Bronchial epithelial cell (primary cell): Measurements from ENCODE around the gene TMEM107. TPM values are rescaled to one million over a fixed set of nuclear protein-coding genes. Genes with fewer than 3 reads are reported as not detected.

Experiments
- DNase-seq: peaks from one replicate; pipeline ENCODE4 v3.0.0-alpha.2; 2010; ENCODE audit warnings: low read depth
- FAIRE-seq: peaks from 2 replicates; lab custom pipeline; 2011; peaks lifted over from hg19 to GRCh38; lab: Jason Lieb, UNC
- H3K27me3 ChIP-seq: 2 replicates; pipeline ENCODE4 v1.5.1; 2011; ENCODE audit warnings: low read length; ENCODE audit not compliant: control insufficient read depth, insufficient read depth
- H3K36me3 ChIP-seq: 2 replicates; pipeline ENCODE4 v1.5.1; 2011; ENCODE audit warnings: low read length; ENCODE audit not compliant: control insufficient read depth, insufficient read depth
- H3K4me3 ChIP-seq: 2 replicates; pipeline ENCODE4 v1.5.1; 2011; ENCODE audit warnings: mild to moderate bottlenecking, low read depth, low read length, control low read depth
- total RNA-seq: library from RNA; depleted of rRNA; stranded (reverse); fragments of >200 nt; gene quantifications from 2 replicates; pipeline ENCODE4 v1.2.1, GENCODE V29; 2014
- TF ChIP-seq, protein P1 (sequence below): IDR thresholded peaks from 2 replicates; pipeline ENCODE4 v1.5.1; 2011; ENCODE audit warnings: mild to moderate bottlenecking, moderate library complexity, low read length, control low read depth, inconsistent platforms; ENCODE audit not compliant: insufficient read depth, severe bottlenecking

Gene TMEM107
- total RNA-seq, 1 donor from 2014 or later = 24.2 TPM

DNA sequence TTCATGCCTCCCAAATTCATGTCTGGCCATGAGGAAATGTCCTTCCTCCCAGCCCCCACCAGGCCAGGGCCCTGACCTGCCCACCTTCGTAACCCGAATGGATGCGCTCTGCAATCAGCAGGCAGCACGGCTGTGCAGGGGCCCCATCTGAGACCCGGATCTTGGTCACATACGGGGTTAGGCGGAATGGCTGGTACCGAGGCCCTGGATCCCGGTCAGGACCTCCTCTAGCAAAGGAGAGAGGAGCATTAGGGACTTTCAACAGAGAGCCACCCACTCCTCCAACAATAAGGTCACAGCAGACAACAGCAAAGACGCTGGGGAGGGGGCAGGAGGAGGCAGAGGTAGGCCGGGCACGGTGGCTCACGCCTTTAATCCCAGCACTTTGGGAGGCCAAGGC, 27.6 kb downstream of the TMEM107 start:
- DNase-seq (no peak), FAIRE-seq (no peak)
- Histone ChIP-seq H3K4me3 (no peak overlapping the region), H3K36me3 (peaks cover 81% of the 10 kb centered on the region), H3K27me3 (no peaks in the 10 kb centered on the region)
- TF ChIP-seq, protein P1, sequence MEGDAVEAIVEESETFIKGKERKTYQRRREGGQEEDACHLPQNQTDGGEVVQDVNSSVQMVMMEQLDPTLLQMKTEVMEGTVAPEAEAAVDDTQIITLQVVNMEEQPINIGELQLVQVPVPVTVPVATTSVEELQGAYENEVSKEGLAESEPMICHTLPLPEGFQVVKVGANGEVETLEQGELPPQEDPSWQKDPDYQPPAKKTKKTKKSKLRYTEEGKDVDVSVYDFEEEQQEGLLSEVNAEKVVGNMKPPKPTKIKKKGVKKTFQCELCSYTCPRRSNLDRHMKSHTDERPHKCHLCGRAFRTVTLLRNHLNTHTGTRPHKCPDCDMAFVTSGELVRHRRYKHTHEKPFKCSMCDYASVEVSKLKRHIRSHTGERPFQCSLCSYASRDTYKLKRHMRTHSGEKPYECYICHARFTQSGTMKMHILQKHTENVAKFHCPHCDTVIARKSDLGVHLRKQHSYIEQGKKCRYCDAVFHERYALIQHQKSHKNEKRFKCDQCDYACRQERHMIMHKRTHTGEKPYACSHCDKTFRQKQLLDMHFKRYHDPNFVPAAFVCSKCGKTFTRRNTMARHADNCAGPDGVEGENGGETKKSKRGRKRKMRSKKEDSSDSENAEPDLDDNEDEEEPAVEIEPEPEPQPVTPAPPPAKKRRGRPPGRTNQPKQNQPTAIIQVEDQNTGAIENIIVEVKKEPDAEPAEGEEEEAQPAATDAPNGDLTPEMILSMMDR = no peak

DNA sequence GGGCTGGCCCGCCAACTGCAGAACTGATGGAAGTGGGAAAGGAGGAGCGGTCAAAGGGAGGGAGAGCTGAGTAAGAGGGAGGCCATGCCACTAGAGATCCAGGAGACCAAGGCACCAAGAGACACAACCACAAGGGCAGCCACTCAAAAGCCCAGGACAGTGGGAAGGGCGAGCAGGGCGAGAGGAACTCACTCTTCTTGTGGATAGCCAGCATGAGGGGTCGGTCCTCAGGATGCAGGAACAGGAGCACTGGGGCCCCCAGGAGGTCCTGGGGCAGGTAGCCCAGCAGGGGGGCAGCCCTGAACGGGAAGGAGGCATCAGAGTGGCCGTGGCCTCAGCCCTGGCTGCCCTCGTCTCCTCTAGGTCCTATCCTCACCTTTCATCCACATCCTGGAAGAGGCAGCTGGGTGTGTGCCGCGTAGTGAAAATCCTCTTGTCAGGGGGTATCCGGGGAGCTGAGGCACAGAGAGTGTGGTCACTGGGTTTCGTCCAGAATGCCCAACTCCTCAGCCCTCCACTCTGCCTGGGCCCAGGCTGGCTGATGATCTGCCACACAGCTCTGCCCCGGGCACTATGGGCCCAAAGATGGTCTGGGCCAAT, 28.3 kb downstream of the TMEM107 start:
- TF ChIP-seq, protein P1 = no peak

DNA sequence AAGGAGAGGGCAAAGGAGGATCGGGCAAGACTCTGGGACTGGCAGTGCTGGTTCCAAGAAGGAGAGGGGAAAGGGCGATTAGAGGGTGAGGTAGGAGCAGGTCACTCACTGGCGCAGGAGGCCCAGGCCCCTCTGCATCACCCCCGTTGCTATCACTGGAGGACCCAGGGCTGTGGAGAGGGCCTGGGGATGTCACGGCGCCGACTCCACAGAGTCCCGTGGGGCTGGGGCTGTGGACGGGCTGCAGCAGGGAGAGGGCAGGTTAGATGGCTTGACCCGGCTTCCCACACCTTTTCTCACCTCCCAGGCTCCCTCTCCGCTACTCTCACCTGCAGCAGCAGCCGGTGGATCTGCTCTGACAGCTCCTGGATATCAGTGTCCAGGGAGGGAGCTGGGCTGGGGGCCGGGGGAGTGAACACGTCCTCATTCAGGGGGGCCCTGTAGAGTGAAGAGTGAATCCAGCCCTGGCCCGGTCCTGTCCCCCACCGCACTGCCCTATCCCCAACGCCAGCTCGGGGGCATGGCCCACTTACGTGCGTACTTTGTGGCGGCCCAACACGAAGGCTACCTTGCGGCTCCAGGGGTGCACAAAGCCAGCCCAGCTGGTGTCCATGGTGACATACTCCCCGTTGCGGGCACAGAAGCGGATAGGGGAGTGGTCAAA, 28.9 kb downstream of the TMEM107 start:
- Histone ChIP-seq H3K27me3 (no peaks in the 10 kb centered on the region), H3K4me3 (no peak overlapping the region), H3K36me3 (peaks cover 87% of the 10 kb centered on the region)
- DNase-seq (no peak), FAIRE-seq (no peak)
- TF ChIP-seq, protein P1 = no peak

More for the DNA sequence above, 28.3 kb downstream of the TMEM107 start:
- no peaks in the 10 kb centered on the region for H3K27me3 ChIP-seq
- peaks cover 83% of the 10 kb centered on the region for H3K36me3 ChIP-seq
- DNase-seq = no peak
- FAIRE-seq = no peak
- H3K4me3 ChIP-seq = no peak overlapping the region

DNA sequence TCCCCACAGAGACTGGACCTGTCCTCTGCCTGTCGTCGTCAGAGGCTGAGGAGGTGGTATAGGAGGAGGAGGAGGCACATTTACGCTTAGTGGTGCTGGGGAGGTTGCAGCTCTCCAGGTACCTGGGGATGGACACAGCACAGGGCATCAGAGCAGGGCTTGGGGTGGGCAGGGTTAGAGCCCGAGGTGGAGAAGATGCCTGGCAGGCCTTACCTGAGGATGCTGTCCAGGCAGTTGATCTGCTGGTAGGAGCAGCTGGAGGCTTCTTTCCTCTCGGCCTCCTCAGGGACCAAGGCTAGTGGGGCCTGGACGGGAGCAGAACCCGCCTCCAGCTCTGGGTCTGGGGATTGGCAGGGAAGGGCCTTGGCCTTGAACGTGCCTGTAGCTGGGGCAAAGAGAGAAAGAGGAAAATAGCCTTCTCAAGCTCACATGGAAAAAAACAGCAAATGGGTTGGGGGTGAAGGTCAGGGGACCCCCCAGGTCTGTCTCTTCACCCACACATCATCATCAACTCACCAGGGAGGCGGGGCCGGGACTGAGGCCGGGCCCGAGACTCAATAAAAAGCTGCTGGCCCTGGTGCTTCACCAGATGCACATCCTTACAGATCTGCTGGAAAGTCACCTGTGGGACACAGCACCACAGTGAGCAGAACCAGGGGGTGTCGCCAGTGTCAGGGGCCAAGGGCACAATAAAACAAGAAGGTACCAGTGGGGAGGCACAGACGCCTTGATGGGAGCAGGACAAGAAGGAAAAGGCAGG, 29.6 kb downstream of the TMEM107 start:
- no peak for DNase-seq
- no peak for FAIRE-seq
- Histone ChIP-seq H3K4me3 (no peak overlapping the region), H3K36me3 (peaks cover 87% of the 10 kb centered on the region), H3K27me3 (no peaks in the 10 kb centered on the region)
- TF ChIP-seq, protein P1 = no peak

DNA sequence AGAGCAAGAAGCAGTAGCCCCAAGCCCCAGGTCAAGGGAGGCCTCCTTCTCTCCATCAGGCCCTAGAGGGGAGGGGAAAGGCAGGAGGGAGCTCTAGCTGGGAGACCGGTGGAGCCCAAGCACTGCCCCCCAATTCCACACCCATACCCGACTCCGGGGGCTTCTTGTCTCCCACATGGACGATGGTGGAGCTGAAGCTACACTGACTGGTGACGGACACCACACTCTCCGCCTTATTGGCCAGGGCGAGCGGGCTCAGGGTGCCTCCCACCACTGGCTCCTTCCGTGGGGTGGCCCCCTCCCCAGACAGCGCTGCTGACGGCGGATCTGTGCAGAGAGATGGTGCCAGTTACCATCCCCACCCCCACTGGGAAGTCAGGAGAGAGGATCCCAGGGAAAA, 30.4 kb downstream of the TMEM107 start:
- H3K36me3 ChIP-seq = peaks cover 86% of the 10 kb centered on the region

More for the DNA sequence above, 30.4 kb downstream of the TMEM107 start:
- FAIRE-seq = no peak
- Histone ChIP-seq H3K4me3 (no peak overlapping the region), H3K27me3 (no peaks in the 10 kb centered on the region)
- DNase-seq = no peak
- TF ChIP-seq, protein P1 = no peak
